Inflammatory macrophage treated with lipopolysaccharide for 1 hour (primary cell): ENCODE data around the gene KEL.

Experiments
- DNase-seq, 2 donors: peaks; one replicate each; pipeline ENCODE4 v3.0.0-alpha.2; 2020 to 2022

KEL gene

DNA sequence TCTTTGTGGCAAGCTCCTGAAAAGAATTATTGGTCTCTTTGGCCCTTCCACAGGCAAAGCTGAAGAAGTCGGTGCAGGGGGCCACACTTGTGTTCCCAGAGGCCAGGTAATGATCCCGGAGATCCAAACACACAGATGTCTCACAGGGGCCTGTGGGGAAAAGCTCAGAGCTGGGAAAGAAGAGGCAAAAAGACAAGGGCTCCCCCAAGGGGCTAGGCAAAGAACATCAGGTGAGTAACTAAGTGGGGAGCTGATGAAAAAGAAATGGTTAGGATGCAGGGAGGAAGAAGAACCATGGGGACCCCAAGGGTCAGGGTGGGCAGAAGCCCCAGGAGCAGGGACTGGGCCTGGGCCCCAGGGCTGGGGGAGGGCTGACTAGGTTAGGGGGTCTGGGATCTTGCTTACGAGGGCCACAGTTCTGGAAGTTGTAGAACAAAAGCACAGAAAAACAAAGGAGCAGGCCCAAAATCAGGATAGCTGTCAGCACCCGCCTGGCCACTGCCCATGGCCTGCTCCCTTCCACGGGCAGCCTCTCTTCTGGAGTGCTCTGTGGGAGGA is 1.1 kb downstream of the KEL start:
- DNase-seq, result no peak

DNA sequence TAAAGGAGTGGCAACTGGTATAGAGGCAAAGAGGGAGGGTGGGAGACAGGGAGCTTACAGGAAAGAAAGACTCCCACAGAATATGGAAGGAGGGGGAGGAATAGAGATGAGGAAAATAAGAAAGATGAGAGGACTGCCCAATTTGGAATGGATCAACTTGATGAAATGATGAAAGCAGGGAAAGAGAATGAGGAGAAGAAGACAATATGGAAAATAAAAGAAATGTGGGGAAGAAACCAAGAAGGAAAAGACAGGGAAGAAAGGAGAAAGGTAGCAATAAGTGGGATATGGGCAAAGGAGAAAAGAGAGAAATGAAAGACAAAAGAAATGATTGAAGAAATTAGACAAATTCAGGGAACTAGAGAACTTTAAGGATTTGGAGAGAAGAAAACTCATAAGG is 3.0 kb downstream of the KEL start:
- DNase-seq, result no peak

GRCh38 chr7:142957723-142958122 is 4.4 kb downstream of the KEL start:
- peak in 1 of 2 donors; percentile 7 for DNase-seq

- no peak for DNase-seq
Measured at GRCh38 chr7:142956951-142957623, 5.1 kb downstream of the KEL start.

GRCh38 chr7:142954680-142955268 is 7.4 kb downstream of the KEL start:
- DNase-seq, result no peak

DNA sequence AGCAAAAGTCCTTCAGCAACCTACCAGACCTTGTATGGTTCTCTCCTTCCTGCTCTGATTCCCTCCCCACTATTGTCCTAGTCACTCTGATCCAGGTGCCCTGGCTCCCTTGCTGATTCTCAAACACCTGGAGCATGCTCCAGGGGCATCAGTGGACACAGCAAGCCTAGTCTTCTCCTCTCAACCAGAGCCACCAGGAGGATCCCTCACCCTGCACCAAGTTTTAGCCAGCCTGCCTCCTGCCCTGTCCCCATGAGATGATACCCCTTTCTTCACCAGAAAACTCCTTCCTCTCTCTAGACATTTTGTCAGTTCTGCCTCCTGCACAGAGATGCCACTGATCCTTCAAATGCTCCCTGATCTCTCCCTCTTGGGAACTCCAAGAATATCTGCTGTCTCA is 11.9 kb downstream of the KEL start:
- no peak for DNase-seq

DNA sequence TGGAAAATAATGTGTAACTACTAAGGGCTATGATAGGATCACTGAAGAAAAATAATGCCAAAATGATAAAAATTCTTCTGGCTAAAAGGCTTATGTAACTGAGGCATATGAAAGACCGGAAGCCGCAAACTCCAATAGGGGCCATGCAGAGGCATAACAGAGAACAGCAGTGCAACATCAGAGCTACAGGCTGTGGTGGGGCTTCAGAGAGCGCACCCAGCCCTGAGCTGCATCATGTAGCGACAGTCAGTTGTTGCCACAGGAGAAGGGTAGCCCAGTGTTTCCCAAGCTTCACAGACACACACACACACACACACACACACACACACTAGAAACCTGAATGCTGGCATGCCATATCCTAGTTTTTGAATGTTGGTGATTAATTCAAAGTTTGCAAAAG is 13.6 kb downstream of the KEL start:
- no peak for DNase-seq

DNA sequence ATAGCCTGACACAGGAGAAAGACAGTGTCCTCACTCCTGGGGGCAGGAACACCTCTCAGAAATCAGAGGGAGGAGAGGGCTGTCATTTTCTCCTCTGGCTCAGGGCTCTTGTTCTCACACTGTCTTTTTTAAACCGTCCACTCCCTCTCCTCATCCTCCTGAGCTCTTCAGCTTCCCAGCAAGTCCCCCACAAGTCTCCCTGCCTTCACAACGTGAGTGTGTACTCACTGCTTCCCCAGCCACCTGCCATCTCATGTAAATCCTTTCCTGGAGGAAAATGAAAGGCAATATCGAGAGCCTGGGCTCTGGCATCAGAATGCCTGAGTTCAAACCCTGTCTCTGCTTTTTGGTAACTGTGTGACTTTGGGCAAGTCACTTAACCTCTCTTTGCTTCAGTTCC is 17.2 kb downstream of the KEL start:
- no peak for DNase-seq

DNA sequence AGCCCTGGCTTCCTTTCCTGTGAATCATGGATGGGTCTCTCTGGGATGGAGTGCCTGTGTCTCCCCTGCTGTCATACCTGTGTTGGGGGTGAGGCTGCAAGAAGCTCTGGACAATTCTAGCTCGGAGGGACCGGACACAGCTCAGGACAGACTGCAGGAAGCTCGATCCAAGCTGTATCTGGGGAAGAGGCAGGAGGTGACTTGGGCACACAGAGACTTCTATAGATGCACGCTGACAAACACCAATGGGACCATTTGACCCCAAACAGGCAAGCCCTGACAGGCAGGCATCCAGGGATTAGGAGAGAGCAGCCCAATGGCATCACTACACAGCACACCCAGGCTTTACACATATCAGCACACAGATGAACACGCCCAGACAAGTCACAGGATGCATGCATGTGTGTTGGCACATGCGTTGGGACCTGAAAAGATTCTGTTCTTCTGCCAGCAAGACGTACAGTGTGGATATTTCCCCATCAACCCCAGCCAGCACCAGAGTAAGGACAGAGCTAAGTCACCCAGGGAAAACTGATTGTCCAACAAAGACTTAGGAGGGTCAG is 18.4 kb downstream of the KEL start:
- no peak for DNase-seq

GRCh38 chr7:142942746-142943145 is 19.4 kb downstream of the KEL start:
- DNase-seq, result no peak

GRCh38 chr7:142941541-142941940 is 20.6 kb downstream of the KEL start:
- DNase-seq, result no peak

GRCh38 chr7:142940966-142941535 is 21.1 kb downstream of the KEL start:
- no peak for DNase-seq

GRCh38 chr7:142939226-142939910 is 22.8 kb downstream of the KEL start, which contains the start of gene LLCFC1:
LLCFC1 (plus strand) TSS chr7:142939484; CDS start chr7:142939622, 138 bp downstream.
- no peak for DNase-seq

DNA sequence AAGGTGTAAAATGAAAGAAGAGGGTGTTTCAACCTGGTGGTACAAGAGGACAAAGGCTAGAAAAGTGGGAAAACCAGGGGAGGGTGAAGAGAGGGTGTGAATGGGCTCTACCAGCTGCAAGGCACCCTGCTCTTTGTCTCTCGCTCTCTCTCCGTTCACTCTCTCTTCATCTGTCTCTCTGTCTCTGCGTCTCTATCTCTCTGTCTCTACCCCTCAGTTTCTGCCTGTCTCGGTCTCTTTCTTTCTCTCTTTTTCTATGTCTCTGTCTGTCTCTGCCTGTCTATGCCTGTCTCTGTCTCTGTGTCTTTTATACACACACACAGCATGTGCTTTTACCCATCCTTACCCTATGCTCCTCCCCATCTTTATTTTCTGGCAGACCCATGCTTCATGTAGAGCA is 23.6 kb downstream of the KEL start:
- no peak for DNase-seq

GRCh38 chr7:142935941-142936565 is 26.1 kb downstream of the KEL start:
- no peak for DNase-seq

GRCh38 chr7:142934056-142934455 is 28.1 kb downstream of the KEL start:
- no peak for DNase-seq

- DNase-seq, result no peak
Measured at GRCh38 chr7:142933624-142934023, 28.5 kb downstream of the KEL start, which contains the start of gene TRPV5. TRPV5 (minus strand) TSS chr7:142933746; CDS start chr7:142933459, 287 bp downstream.

DNA sequence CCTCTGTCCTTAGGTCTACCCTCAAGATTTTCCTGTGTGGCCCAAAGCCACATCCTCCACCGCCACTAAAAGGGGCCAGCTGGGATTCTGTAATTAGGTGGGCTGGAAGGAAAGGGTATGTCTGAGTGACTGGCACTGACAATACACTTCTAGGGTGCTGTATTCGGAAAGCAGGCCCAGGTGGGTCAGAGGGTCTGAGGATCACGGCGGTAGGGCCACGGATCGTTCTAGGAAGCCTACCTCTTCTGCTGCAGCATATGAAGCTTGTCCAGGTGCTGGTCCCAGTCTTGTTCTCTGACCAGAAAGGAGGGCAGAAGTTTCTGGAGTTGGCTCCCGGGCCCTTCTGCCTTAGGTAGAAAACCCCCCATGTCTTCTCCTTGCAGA is 29.1 kb downstream of the KEL start:
- DNase-seq, result no peak

GRCh38 chr7:142932386-142933091 is 29.6 kb downstream of the KEL start:
- DNase-seq, result no peak

DNA sequence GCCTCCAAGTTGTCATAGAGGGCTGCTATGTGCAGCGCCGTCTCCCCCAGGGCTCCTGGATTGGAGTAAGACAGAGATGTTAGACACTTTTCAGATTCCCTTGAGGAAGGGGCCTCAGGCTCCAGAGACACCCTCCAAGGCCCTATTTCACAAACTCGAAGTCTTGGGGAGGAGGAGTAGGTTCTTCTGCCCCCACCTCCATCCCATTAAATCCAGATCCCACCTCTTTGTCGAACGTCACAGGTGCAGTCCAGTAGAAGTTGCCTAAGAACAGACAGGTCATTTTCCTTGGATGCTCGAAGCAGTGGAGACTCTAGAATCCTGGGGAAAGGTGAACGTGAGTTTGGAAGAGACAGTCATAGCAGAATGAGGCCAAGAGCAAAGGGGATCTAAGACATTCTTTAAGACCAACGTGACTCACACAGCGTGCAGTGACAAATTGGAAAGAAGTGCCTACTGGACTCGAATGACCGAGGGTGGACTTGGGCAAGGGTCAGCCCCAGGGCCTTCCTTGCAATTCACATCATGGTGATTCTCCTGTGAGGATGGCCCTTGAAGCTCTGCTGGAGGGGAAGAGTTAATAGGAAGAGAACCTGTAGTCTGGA is 31.9 kb downstream of the KEL start:
- DNase-seq, result no peak

- no peak for DNase-seq
Measured at GRCh38 chr7:142927949-142928348, 34.2 kb downstream of the KEL start.
